H7 (cell line): ENCODE data around the gene C3orf20. TPM values are rescaled to one million over a fixed set of nuclear protein-coding genes. Genes with fewer than 3 reads are reported as not detected.

Experiments
- DNase-seq: peaks from one replicate; pipeline ENCODE4 v3.0.0; 2012
- H3K27me3 ChIP-seq: 2 replicates; pipeline ENCODE4 v1.6.0; 2011; ENCODE audit warnings: mild to moderate bottlenecking, low read length; ENCODE audit not compliant: control insufficient read depth, insufficient read depth
- H3K36me3 ChIP-seq: replicated peaks from 2 replicates; pipeline ENCODE4 v1.5.1; 2011; ENCODE audit warnings: low read length; ENCODE audit not compliant: control insufficient read depth, insufficient read depth
- H3K4me3 ChIP-seq: 2 replicates; pipeline ENCODE4 v1.5.1; 2011; ENCODE audit warnings: low read depth, mild to moderate bottlenecking, control low read depth, low read length, moderate library complexity; ENCODE audit not compliant: insufficient read depth
- total RNA-seq: library from RNA; depleted of rRNA; stranded (reverse); fragments of >200 nt; shearing (Covaris generic); gene quantifications from 2 replicates; pipeline ENCODE4 v1.2.3, GENCODE V29; 2014

The C3orf20 gene
- total RNA-seq, 1 experiment from 2014 or later: 0.07 TPM

- no peaks in the 10 kb centered on the region for H3K36me3 ChIP-seq
- no peaks in the 10 kb centered on the region for H3K27me3 ChIP-seq
- H3K4me3 ChIP-seq: no peak overlapping the region
- peak; percentile 37 for DNase-seq
Observed at GRCh38 chr3:14793126-14793857, 118.4 kb downstream of the C3orf20 start.

GRCh38 chr3:14793858-14794234 lies 118.9 kb downstream of the C3orf20 start:
- Histone ChIP-seq H3K4me3 (no peak overlapping the region), H3K27me3 (no peaks in the 10 kb centered on the region), H3K36me3 (no peaks in the 10 kb centered on the region)
- DNase-seq: no peak

- Histone ChIP-seq H3K4me3 (no peak overlapping the region), H3K36me3 (no peaks in the 10 kb centered on the region), H3K27me3 (no peaks in the 10 kb centered on the region)
- DNase-seq: no peak
Observed at GRCh38 chr3:14794435-14794834, 119.5 kb downstream of the C3orf20 start.

- Histone ChIP-seq H3K36me3 (no peaks in the 10 kb centered on the region), H3K27me3 (no peaks in the 10 kb centered on the region), H3K4me3 (no peak overlapping the region)
- DNase-seq: peak; percentile 28
Observed at GRCh38 chr3:14795996-14796395, 121.1 kb downstream of the C3orf20 start.

GRCh38 chr3:14796403-14797077 lies 121.6 kb downstream of the C3orf20 start:
- Histone ChIP-seq H3K4me3 (no peak overlapping the region), H3K27me3 (no peaks in the 10 kb centered on the region), H3K36me3 (no peaks in the 10 kb centered on the region)
- DNase-seq: peak; percentile 33

GRCh38 chr3:14797731-14798130 lies 122.8 kb downstream of the C3orf20 start:
- H3K4me3 ChIP-seq: no peak overlapping the region
- H3K36me3 ChIP-seq: no peaks in the 10 kb centered on the region
- DNase-seq: no peak
- H3K27me3 ChIP-seq: no peaks in the 10 kb centered on the region

- Histone ChIP-seq H3K27me3 (no peaks in the 10 kb centered on the region), H3K4me3 (no peak overlapping the region), H3K36me3 (no peaks in the 10 kb centered on the region)
- no peak for DNase-seq
Observed at GRCh38 chr3:14798231-14798630, 123.3 kb downstream of the C3orf20 start.

GRCh38 chr3:14799146-14799545 lies 124.2 kb downstream of the C3orf20 start:
- Histone ChIP-seq H3K36me3 (no peaks in the 10 kb centered on the region), H3K4me3 (no peak overlapping the region), H3K27me3 (no peaks in the 10 kb centered on the region)
- no peak for DNase-seq

- Histone ChIP-seq H3K36me3 (no peaks in the 10 kb centered on the region), H3K27me3 (no peaks in the 10 kb centered on the region), H3K4me3 (no peak overlapping the region)
- no peak for DNase-seq
Observed at GRCh38 chr3:14801031-14801430, 126.1 kb downstream of the C3orf20 start.

GRCh38 chr3:14801668-14802380 lies 126.9 kb downstream of the C3orf20 start:
- H3K36me3 ChIP-seq: no peaks in the 10 kb centered on the region
- no peak for DNase-seq
- H3K27me3 ChIP-seq: no peaks in the 10 kb centered on the region
- H3K4me3 ChIP-seq: no peak overlapping the region

GRCh38 chr3:14802381-14802731 lies 127.4 kb downstream of the C3orf20 start:
- H3K4me3 ChIP-seq: no peak overlapping the region
- no peak for DNase-seq
- H3K27me3 ChIP-seq: no peaks in the 10 kb centered on the region
- H3K36me3 ChIP-seq: no peaks in the 10 kb centered on the region

GRCh38 chr3:14803101-14803980 lies 128.4 kb downstream of the C3orf20 start:
- Histone ChIP-seq H3K27me3 (peaks cover 2% of the 10 kb centered on the region), H3K36me3 (no peaks in the 10 kb centered on the region), H3K4me3 (no peak overlapping the region)
- peak; percentile 72 for DNase-seq

GRCh38 chr3:14803981-14804834 lies 129.3 kb downstream of the C3orf20 start:
- no peak for DNase-seq
- no peak overlapping the region for H3K4me3 ChIP-seq
- no peaks in the 10 kb centered on the region for H3K36me3 ChIP-seq
- peaks cover 6% of the 10 kb centered on the region for H3K27me3 ChIP-seq
